Activated CD8-positive, alpha-beta memory T cell treated with anti-CD3 and anti-CD28 coated beads, Interleukin-2, amount 50 U/mL, for 4 hours (primary cell): ENCODE measurements around the gene IL17RD.

Source experiments
- DNase-seq: peaks from one replicate; pipeline ENCODE4 v3.0.0-alpha.2; 2020

Gene IL17RD

GRCh38 chr3:57062101-57062631 is 103.0 kb downstream of the IL17RD start:
- DNase-seq: no peak

- no peak for DNase-seq
Measured at GRCh38 chr3:57061556-57061955, 103.6 kb downstream of the IL17RD start.

- no peak for DNase-seq
Measured at GRCh38 chr3:57060089-57060821, 104.9 kb downstream of the IL17RD start, which contains the start of gene SPATA12. SPATA12 (plus strand) TSS chr3:57060664; CDS start chr3:57073695, 13,031 bp downstream.

GRCh38 chr3:57059411-57059810 is 105.7 kb downstream of the IL17RD start:
- DNase-seq: no peak

- no peak for DNase-seq
Measured at GRCh38 chr3:57057351-57057750, 107.8 kb downstream of the IL17RD start.

GRCh38 chr3:57053122-57053521 is 112.0 kb downstream of the IL17RD start:
- DNase-seq: no peak

- no peak for DNase-seq
Measured at GRCh38 chr3:57052662-57053061, 112.5 kb downstream of the IL17RD start.

- DNase-seq: no peak
Measured at GRCh38 chr3:57048728-57049127, 116.4 kb downstream of the IL17RD start.

GRCh38 chr3:57048052-57048671 is 117.0 kb downstream of the IL17RD start:
- no peak for DNase-seq

GRCh38 chr3:57046101-57046765 is 118.9 kb downstream of the IL17RD start:
- DNase-seq: no peak

- DNase-seq: no peak
Measured at GRCh38 chr3:57043518-57043917, 121.6 kb downstream of the IL17RD start.

GRCh38 chr3:57041674-57042073 is 123.5 kb downstream of the IL17RD start:
- DNase-seq: no peak
